ENCODE data around the gene SYF2.
"Not testable (repeated sequence)": the region's sequence is repeated elsewhere in the genome, so short reads cannot be mapped to it uniquely, and the experiment has no call there.

SYF2 gene

GRCh38 chr1:25245809-25246599 is 13.7 kb upstream of the SYF2 start:
- peak; percentile 44 for DNase-seq

- no peak for DNase-seq
Observed at GRCh38 chr1:25245393-25245792, 13.1 kb upstream of the SYF2 start.

GRCh38 chr1:25243907-25244306 is 11.6 kb upstream of the SYF2 start:
- no peak for DNase-seq

GRCh38 chr1:25239681-25240541 is 7.6 kb upstream of the SYF2 start:
- peak; percentile 86 for DNase-seq

GRCh38 chr1:25238046-25238445 is 5.7 kb upstream of the SYF2 start:
- no peak for DNase-seq

GRCh38 chr1:25236261-25236660 is 4.0 kb upstream of the SYF2 start:
- DNase-seq: not testable (repeated sequence)

- DNase-seq: not testable (repeated sequence)
Observed at GRCh38 chr1:25235411-25235810, 3.1 kb upstream of the SYF2 start.

- peak; percentile 87 for DNase-seq
Observed at GRCh38 chr1:25232866-25233784, 823 bp upstream of the SYF2 start.

- peak; percentile 53 for DNase-seq
Observed at GRCh38 chr1:25223471-25223870, 8.8 kb downstream of the SYF2 start.

GRCh38 chr1:25222606-25223005 is 9.7 kb downstream of the SYF2 start:
- DNase-seq: no peak

GRCh38 chr1:25220666-25221065 is 11.6 kb downstream of the SYF2 start:
- no peak for DNase-seq

GRCh38 chr1:25219661-25220251 is 12.5 kb downstream of the SYF2 start:
- DNase-seq: no peak

- DNase-seq: no peak
Observed at GRCh38 chr1:25217598-25218232, 14.6 kb downstream of the SYF2 start.

GRCh38 chr1:25217015-25217414 is 15.3 kb downstream of the SYF2 start:
- DNase-seq: no peak

- DNase-seq: no peak
Observed at GRCh38 chr1:25216123-25216522, 16.2 kb downstream of the SYF2 start.

- no peak for DNase-seq
Observed at GRCh38 chr1:25212725-25213124, 19.6 kb downstream of the SYF2 start.

- no peak for DNase-seq
Observed at GRCh38 chr1:25210728-25211127, 21.6 kb downstream of the SYF2 start.

- no peak for DNase-seq
Observed at GRCh38 chr1:25209516-25209915, 22.8 kb downstream of the SYF2 start.

- DNase-seq: no peak
Observed at GRCh38 chr1:25208561-25209222, 23.6 kb downstream of the SYF2 start.

- DNase-seq: no peak
Observed at GRCh38 chr1:25208092-25208491, 24.2 kb downstream of the SYF2 start.

GRCh38 chr1:25206201-25206600 is 26.1 kb downstream of the SYF2 start:
- no peak for DNase-seq
